NCI-H748 (cell line): ENCODE measurements around the gene EGLN3.
"Not testable (repeated sequence)": the region's sequence is repeated elsewhere in the genome, so short reads cannot be mapped to it uniquely, and the experiment has no call there.

ENCODE experiments used
- DNase-seq: peaks from one replicate; lab custom pipeline; 2025; ENCODE audit not compliant: unreplicated experiment; lab: John Stamatoyannopoulos, UW

Gene EGLN3

GRCh38 chr14:33950320-33951182, at the start of gene EGLN3:
Gene EGLN3 (minus strand): TSS chr14:33951074. CDS start chr14:33950752, 322 bp downstream.
- peak; percentile 91 for DNase-seq

DNA sequence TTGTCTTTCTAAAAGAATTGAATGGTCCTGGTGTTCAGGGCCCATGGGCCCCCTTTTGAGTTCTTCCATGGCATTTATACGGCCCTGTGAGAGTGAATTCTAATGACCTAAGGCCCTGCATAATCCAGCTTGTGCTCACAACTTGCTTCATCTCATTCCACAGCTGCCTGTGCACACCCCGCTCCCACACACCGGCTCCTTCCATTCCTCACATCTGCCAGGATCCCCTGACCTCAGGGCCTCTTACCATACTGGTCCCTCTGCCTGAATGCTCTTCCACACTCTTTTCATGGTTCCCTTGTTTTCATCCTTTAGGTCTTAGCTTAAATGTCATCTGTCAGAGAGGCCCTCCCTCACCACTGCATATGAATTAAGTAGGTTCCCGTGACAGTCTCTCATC, 49.5 kb upstream of the EGLN3 start:
- DNase-seq, result no peak

- DNase-seq, result no peak
These were observed 49.0 kb upstream of the EGLN3 start for GRCh38 chr14:33999771-34000291.

- no peak for DNase-seq
These were observed 46.7 kb upstream of the EGLN3 start for GRCh38 chr14:33997611-33998010.

- DNase-seq, result peak; percentile 78
These were observed 45.6 kb upstream of the EGLN3 start for GRCh38 chr14:33996462-33996861.

DNA sequence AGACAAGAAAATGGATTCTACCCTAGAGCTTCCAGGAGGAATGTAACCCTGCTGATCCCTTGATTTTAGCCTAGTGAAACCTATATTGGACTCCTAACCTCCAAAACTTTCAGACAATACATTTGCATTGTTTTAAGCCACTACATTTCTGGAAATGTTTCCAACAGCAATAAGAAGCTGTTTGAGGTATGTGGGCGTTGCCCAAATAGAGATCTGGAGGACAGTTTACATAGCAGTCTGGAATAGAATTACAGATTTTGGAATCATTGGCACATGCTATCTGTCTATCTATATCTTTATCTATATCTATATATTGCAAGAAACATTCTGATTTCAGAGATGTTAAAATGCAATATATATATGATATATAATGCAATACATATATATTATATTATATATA, 42.4 kb upstream of the EGLN3 start:
- no peak for DNase-seq

- no peak for DNase-seq
These were observed 41.6 kb upstream of the EGLN3 start for GRCh38 chr14:33992274-33993007.

DNA sequence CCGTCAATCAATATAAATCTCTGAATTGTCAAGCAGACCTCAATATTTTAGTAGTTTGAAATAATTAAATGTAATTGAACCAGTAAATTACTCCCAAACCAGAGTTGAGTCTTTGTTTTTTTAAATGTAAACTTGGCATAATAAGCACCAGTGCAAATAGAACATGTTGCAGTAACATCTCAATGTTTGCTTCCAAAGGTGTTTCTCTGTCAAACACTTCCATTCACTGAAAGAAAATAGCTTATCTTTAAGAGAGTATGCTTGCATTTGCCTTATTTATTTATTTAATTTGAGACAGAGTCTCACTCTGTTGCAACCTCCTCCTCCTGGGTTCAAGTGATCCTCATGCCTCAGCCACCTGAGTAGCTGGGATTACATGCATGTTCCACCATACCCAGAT, 39.9 kb upstream of the EGLN3 start:
- no peak for DNase-seq

GRCh38 chr14:33987565-33988080, 36.7 kb upstream of the EGLN3 start:
- peak; percentile 28 for DNase-seq

DNA sequence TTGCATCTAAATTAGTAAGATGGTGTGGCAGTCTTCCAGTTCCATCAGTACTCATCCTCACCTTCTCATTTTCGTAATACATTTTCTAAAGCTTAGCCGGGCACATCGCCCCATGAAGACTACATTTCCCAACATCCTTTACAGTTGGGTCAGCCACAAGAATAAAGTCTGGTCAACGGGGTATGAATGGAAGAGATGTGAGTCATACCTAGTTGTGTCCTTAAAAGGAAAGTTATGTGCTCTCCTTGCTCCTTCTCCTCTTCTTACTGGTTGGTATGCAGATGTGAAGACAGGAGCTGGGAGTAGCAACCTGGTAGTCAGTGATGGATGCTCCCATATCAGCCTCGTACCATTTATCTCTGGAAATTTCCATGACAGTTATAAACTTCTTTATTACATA, 35.9 kb upstream of the EGLN3 start:
- no peak for DNase-seq

DNA sequence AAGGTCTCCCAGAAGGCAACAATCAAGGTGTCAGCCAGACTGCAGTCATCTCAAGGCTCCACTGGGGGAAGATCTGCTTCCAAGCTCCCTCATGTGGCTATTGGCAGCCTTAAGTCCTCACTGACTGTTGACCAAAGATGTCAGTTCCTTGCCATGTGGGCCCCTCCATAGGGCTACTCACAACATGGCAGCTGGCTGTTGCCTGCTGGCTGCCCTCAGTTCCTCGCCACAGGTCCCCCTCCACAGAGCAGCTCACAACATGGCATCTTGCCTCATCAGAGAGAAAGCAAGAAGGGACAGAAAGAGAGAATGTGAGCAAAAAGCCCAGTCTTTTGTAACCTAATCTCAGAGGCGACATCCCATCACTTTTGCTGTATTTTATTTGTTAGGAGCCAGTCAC, 34.4 kb upstream of the EGLN3 start:
- DNase-seq, result no peak

DNA sequence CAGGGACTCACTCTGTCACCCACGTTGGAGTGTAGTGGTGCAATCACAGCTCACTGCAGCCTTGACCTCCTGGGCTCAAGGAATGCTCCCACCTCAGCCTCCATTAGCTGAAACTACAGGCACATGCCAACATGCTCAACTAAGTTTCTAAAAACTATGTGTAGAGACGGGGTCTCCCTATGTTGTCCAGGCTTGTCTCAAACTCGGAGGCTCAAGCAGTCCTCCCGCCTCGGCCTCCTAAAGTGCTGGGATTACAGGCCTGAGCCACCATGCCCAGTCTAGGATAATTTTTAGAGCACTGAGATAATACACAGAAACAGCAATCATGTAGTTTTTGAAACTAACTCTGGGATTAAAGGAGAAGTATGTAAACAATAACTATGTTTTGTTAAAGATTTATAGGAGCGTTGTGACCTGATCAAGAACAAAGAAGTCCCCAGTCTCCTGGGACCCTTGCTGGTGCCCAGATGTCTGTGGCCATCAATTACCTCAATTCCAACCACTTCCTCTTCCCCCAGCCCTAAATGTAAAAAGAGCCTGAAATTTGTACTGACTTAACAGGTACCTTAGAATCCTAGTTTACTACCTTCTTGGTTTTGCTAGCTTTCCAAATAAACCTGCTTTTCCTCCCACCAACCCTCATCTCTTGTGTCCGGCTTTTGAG, 28.9 kb upstream of the EGLN3 start:
- DNase-seq, result no peak

DNA sequence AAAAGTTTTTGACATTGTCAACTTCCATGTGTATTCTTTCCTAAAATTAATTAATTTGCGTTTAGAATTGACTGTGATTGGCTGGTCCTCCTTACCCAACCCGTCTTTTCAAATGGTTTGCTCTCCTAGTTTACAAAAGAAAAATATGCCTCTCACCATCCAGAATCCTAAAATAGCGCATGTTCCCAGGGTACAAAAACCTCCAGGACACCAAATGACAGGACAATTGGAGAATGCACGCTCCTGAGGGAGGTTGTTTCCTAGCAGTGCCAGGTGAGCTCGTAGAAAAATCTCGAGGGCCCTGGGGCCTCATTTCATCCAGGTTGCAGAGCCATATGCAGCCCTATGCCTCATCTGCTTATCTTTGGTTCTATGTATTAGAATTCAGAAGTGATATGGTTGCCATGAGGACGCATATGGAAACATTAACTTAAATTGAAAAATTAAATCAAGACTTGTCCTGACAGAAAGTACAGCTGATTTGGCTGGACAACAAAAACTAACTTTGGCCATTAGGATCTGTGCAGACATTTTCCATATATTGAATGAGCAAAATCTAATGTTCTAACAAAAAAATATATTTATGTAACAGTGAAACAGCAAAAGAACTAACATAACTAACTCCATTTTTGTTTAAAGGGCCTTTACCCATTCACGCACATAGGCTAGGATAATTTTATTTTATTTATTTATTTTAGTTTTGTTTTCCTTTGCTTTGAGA, 28.2 kb upstream of the EGLN3 start:
- no peak for DNase-seq

DNA sequence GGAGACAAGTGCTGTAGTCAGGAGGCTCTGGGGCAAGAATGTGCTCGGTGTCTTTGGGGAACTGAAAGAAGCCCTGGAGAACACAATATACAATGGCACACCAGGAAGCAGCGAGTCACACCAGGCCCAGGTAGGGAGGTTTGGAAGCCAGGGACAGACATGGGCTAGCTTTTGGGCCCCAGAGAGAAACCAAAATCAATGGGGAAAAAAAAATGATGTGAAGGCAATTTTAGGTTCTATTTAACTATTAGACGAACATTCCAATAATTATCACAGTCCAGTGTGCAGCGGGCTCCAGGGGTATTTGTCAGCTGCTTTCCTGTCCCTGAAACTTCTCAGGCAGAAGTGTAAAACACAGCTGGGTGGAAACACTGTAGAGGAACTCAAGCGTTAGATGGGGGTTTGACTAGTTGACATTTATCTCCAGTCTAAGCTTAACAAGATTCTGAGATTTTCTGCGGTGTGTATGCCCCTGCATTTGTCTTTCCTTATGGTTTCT, 21.8 kb upstream of the EGLN3 start:
- no peak for DNase-seq

- not testable (repeated sequence) for DNase-seq
These were observed 19.0 kb upstream of the EGLN3 start for GRCh38 chr14:33969846-33970245.

DNA sequence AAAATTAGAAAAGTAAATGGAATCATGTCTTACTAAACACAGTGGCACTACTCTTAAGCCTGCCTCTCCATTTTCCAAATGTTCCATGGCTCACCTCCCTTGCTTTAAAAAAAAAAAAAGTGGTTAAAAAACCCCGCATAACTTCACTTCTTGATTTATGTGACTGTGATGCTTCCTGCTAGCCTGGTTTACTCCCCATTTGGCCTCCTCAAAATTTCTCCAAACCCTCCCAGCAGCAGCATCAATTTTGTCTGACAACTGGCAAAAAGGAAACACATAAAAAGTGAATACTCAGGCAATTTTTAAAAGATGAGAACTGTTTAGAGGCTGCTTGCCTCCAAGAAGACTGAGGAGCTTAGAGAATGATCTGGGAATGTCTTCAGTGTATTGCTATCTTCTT, 17.8 kb upstream of the EGLN3 start:
- no peak for DNase-seq

GRCh38 chr14:33967138-33967537, 16.3 kb upstream of the EGLN3 start:
- no peak for DNase-seq

GRCh38 chr14:33966276-33966675, 15.4 kb upstream of the EGLN3 start:
- DNase-seq, result no peak

DNA sequence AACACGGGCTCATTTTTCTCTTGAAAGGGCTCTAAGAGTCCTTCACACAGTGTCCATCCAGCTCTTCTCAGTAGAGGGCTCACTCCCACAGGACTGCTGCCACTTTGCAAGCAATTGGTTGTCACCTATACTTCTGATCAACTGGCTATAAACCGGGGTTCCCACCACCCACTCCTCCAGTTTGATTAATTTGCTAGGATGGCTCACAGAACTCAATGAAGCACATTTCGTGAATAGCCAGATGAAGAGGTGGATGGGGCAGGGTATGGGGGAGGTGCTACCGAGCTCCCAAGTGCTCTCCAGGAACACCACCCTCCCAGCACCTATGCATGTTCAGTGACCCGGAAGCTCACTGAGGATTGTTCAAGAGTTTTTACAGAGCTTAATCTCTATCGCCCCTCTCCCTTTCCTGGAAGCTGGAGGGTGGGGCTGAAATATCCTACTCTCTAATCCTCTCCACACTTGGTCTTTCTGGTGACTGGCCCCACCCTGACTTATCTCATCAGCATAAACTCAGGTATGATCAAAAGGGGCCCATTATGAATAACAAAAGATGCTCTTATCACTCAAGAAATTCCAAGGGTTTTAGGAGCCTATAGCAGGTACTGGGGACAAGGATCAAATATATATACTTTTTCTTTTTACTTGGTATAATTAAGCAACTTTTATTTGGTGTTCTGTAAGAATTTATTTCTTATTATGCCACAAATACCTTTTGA, 13.9 kb upstream of the EGLN3 start:
- no peak for DNase-seq

DNA sequence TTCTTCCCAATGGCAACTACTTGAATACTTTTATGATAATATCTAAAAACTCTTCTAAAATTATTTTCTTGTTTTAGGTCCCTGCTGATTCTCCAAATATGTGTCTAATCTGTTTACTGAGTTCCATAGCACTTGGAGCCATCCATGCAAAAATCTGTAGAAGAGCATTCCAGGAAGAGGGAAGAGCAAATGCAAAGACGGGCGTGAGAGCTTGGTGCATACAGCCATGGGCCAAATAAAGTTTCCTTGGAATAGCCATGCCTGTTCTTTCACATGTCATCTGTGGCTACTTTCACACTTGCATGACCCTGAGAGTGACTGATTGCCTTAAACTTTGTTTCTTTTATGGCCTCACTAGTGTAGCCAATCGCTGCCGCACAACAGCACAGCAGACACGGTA, 13.0 kb upstream of the EGLN3 start:
- no peak for DNase-seq
